Thyroid gland (tissue), 4 donors: ENCODE data around the gene PKNOX2.

Experiments used
- POLR2A ChIP-seq, 2 donors: fragments of 450-650 bp; IDR thresholded peaks; one replicate each; pipeline ENCODE4 v1.6.1; 2017; ENCODE audit warnings: antibody characterized with exemption in 2 of 2, mild to moderate bottlenecking in 2 of 2, moderate library complexity in 1 of 2
- TF ChIP-seq, protein P1 (sequence below), 6 experiments: fragments of 200-600 bp in 3 of 6; fragments of 450-650 bp in 3 of 6; sonication (generic) in 3 of 6; IDR thresholded peaks; one replicate each; pipeline ENCODE4 v1.5.1; 2016 to 2019; ENCODE audit warnings: antibody characterized with exemption in 6 of 6, mild to moderate bottlenecking in 2 of 6, inconsistent platforms in 1 of 6, moderate library complexity in 1 of 6

DNA sequence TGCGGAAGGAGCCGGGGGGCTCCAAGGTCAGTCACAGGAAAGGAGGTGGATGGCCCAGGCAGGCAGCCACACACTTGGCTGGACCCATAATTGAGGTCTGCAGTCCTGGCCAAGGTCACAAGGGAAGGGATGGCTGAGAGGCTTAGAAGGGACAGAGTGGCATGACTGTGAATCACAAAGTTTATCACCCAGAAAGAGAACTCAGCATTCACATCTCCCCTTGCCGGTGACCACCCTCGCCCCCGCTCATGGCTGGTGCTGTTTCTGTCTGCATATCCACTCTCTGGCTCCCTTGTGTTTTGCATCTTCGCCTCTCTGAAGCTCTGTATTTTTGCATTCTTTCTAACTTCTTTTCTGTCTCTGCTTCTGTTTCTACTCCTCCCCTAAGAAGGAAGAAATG lies 214.0 kb downstream of the PKNOX2 start:
- TF ChIP-seq, protein P1, sequence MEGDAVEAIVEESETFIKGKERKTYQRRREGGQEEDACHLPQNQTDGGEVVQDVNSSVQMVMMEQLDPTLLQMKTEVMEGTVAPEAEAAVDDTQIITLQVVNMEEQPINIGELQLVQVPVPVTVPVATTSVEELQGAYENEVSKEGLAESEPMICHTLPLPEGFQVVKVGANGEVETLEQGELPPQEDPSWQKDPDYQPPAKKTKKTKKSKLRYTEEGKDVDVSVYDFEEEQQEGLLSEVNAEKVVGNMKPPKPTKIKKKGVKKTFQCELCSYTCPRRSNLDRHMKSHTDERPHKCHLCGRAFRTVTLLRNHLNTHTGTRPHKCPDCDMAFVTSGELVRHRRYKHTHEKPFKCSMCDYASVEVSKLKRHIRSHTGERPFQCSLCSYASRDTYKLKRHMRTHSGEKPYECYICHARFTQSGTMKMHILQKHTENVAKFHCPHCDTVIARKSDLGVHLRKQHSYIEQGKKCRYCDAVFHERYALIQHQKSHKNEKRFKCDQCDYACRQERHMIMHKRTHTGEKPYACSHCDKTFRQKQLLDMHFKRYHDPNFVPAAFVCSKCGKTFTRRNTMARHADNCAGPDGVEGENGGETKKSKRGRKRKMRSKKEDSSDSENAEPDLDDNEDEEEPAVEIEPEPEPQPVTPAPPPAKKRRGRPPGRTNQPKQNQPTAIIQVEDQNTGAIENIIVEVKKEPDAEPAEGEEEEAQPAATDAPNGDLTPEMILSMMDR (IDR thresholded peaks at IDR 0.05): no peak
- no peak for TF ChIP-seq POLR2A (IDR thresholded peaks at IDR 0.05)
